SK-N-SH (cell line): ENCODE results near the gene ADD1. TPM values are rescaled to one million over a fixed set of nuclear protein-coding genes. Genes with fewer than 3 reads are reported as not detected.

ENCODE experiments used
- CTCF ChIA-PET: fragments of 300-600, 350-600 bp; formaldehyde crosslinking; extraction: SDS; loops from one replicate; lab custom pipeline; 2021; lab: Yijun Ruan, JAX
- POLR2A ChIA-PET: fragments of 350-600 bp; sonication (Branson Sonifier 250); formaldehyde crosslinking; extraction: SDS; loops from one replicate; lab custom pipeline; 2020; ENCODE audit warnings: antibody characterized with exemption, inconsistent platforms; lab: Yijun Ruan, JAX
- DNase-seq: peaks from one replicate; pipeline ENCODE4 v3.0.0; 2012
- H2AFZ ChIP-seq: fragments of 200-600 bp; sonication (generic); 2 replicates; pipeline ENCODE4 v1.8.1; 2016; ENCODE audit warnings: antibody characterized with exemption, mild to moderate bottlenecking, low read depth
- H3F3A ChIP-seq: fragments of 200-600 bp; sonication (generic); replicated peaks from 2 replicates; pipeline ENCODE3; 2016; ENCODE audit warnings: antibody characterized with exemption, mild to moderate bottlenecking; ENCODE audit not compliant: insufficient read depth
- H3K27ac ChIP-seq, 2 experiments: fragments of 200-500 bp in 1 of 2; fragments of 200-600 bp in 1 of 2; sonication (Bioruptor generic) in 1 of 2; sonication (generic), shearing (Covaris generic) in 1 of 2; 2 replicates each; pipeline versions ENCODE4 v1.5.1 to v1.6.1; 2014 to 2016; ENCODE audit warnings: low read depth in 2 of 2, inconsistent platforms in 1 of 2, low read length in 1 of 2, mild to moderate bottlenecking in 1 of 2, mixed read lengths in 1 of 2
- H3K27me3 ChIP-seq: fragments of 200-600 bp; sonication (generic), shearing (Covaris generic); 2 replicates; pipeline ENCODE4 v1.6.1; 2016; ENCODE audit warnings: mixed run types; ENCODE audit not compliant: insufficient read depth
- H3K36me3 ChIP-seq, 2 experiments: fragments of 200-500 bp in 1 of 2; fragments of 200-600 bp in 1 of 2; sonication (Bioruptor generic) in 1 of 2; sonication (generic) in 1 of 2; replicated peaks in 1 of 2; 2 replicates each; pipeline versions ENCODE3 to v1.5.1; 2014 to 2016; ENCODE audit warnings: low read length in 1 of 2, mild to moderate bottlenecking in 1 of 2; ENCODE audit not compliant: insufficient read depth in 2 of 2, control insufficient read depth in 1 of 2
- H3K4me1 ChIP-seq, 2 experiments: fragments of 200-500 bp in 1 of 2; fragments of 200-600 bp in 1 of 2; sonication (Bioruptor generic) in 1 of 2; sonication (generic), shearing (Covaris generic) in 1 of 2; 2 replicates each; pipeline versions ENCODE4 v1.5.1 to v1.6.1; 2014 to 2016; ENCODE audit warnings: low read depth in 1 of 2, low read length in 1 of 2, mixed run types in 1 of 2; ENCODE audit not compliant: insufficient read depth in 2 of 2, control insufficient read depth in 1 of 2
- H3K4me2 ChIP-seq: fragments of 200-600 bp; sonication (generic), shearing (Covaris generic); 2 replicates; pipeline ENCODE4 v1.6.1; 2017; ENCODE audit warnings: mixed run types
- H3K4me3 ChIP-seq, 2 experiments: fragments of 200-500 bp in 1 of 2; fragments of 200-600 bp in 1 of 2; sonication (Bioruptor generic) in 1 of 2; sonication (generic), shearing (Covaris generic) in 1 of 2; 2 replicates each; pipeline versions ENCODE4 v1.5.1 to v1.8.1; 2014 to 2016; ENCODE audit warnings: low read depth in 2 of 2, inconsistent platforms in 1 of 2, low read length in 1 of 2, mild to moderate bottlenecking in 1 of 2, mixed read lengths in 1 of 2, moderate library complexity in 1 of 2
- H3K79me2 ChIP-seq: fragments of 200-600 bp; sonication (generic); 2 replicates; pipeline ENCODE4 v1.8.1; 2017; ENCODE audit warnings: mild to moderate bottlenecking; ENCODE audit not compliant: insufficient read depth
- H3K9ac ChIP-seq: fragments of 200-600 bp; sonication (generic); 2 replicates; pipeline ENCODE4 v1.6.1; 2017; ENCODE audit warnings: mixed run types
- H3K9me2 ChIP-seq: fragments of 200-600 bp; sonication (generic); 2 replicates; pipeline ENCODE4 v1.6.1; 2017; ENCODE audit warnings: mixed run types
- H3K9me3 ChIP-seq: fragments of 200-600 bp; sonication (generic); 2 replicates; pipeline ENCODE4 v1.6.1; 2017; ENCODE audit warnings: mixed run types, mild to moderate bottlenecking, moderate library complexity
- H4K20me1 ChIP-seq: fragments of 200-600 bp; sonication (generic); 2 replicates; pipeline ENCODE4 v1.6.1; 2017; ENCODE audit warnings: mild to moderate bottlenecking, mixed run types; ENCODE audit not compliant: insufficient read depth
- CHD2 ChIP-seq: fragments of 150-350 bp; IDR thresholded peaks from 2 replicates; pipeline ENCODE4 v1.6.1; 2018; ENCODE audit warnings: low read length; ENCODE audit not compliant: partially characterized antibody
- ELF1 ChIP-seq: IDR thresholded peaks from 2 replicates; pipeline ENCODE4 v1.4.0; 2012
- EP300 ChIP-seq, 2 experiments: IDR thresholded peaks; 2 replicates each; pipeline versions ENCODE4 v1.4.0 to v1.6.1; 2012; ENCODE audit warnings: borderline replicate concordance in 1 of 2, low read depth in 1 of 2, low read length in 1 of 2
- FOXJ3 ChIP-seq: sonication (generic); formaldehyde crosslinking; IDR thresholded peaks from 2 replicates; pipeline ENCODE4 v1.5.1; 2020; ENCODE audit warnings: mild to moderate bottlenecking, missing genetic modification reagents
- GATA2 ChIP-seq: sonication (generic); formaldehyde crosslinking; IDR thresholded peaks from 2 replicates; pipeline ENCODE4 v1.5.0; 2020; ENCODE audit warnings: mild to moderate bottlenecking, missing genetic modification reagents
- RAD21 ChIP-seq: IDR thresholded peaks from 2 replicates; pipeline ENCODE4 v1.6.1; 2012; ENCODE audit warnings: mild to moderate bottlenecking, low read length
- RXRA ChIP-seq: IDR thresholded peaks from 2 replicates; pipeline ENCODE4 v1.4.0; 2012; ENCODE audit warnings: low read depth, mild to moderate bottlenecking, borderline replicate concordance
- SIN3A ChIP-seq: IDR thresholded peaks from 2 replicates; pipeline ENCODE4 v1.6.1; 2012; ENCODE audit warnings: low read depth, mild to moderate bottlenecking, low read length, moderate library complexity, borderline replicate concordance
- TEAD4 ChIP-seq: IDR thresholded peaks from 2 replicates; pipeline ENCODE4 v1.4.0; 2012; ENCODE audit warnings: mild to moderate bottlenecking, borderline replicate concordance; ENCODE audit not compliant: insufficient read depth
- YY1 ChIP-seq: IDR thresholded peaks from 2 replicates; pipeline ENCODE4 v1.4.0; 2012; ENCODE audit warnings: low read depth, mild to moderate bottlenecking
- WGBS: methylation state at CpG from one replicate; pipeline ENCODE4 v1.1.6; 2017; ENCODE audit warnings: low lambda C conversion rate; 5-methylcytosine and 5-hydroxymethylcytosine counted together
- polyA plus RNA-seq, 3 experiments: library from polyadenylated mRNA; depleted of rRNA; stranded (reverse); fragments of >200 nt; gene quantifications; 2 replicates each; pipeline ENCODE4 v1.2.3, GENCODE V29; 2012
- TF ChIP-seq, protein P1 (sequence below): IDR thresholded peaks from 2 replicates; pipeline ENCODE4; 2012
- TF ChIP-seq, protein P2 (sequence below): IDR thresholded peaks from 2 replicates; pipeline ENCODE4 v1.4.0; 2012; ENCODE audit warnings: low read depth, borderline replicate concordance

The ADD1 gene
- polyA plus RNA-seq, 1 of the 3 experiments (the other 2 are of a cell fraction): 155 TPM

DNA sequence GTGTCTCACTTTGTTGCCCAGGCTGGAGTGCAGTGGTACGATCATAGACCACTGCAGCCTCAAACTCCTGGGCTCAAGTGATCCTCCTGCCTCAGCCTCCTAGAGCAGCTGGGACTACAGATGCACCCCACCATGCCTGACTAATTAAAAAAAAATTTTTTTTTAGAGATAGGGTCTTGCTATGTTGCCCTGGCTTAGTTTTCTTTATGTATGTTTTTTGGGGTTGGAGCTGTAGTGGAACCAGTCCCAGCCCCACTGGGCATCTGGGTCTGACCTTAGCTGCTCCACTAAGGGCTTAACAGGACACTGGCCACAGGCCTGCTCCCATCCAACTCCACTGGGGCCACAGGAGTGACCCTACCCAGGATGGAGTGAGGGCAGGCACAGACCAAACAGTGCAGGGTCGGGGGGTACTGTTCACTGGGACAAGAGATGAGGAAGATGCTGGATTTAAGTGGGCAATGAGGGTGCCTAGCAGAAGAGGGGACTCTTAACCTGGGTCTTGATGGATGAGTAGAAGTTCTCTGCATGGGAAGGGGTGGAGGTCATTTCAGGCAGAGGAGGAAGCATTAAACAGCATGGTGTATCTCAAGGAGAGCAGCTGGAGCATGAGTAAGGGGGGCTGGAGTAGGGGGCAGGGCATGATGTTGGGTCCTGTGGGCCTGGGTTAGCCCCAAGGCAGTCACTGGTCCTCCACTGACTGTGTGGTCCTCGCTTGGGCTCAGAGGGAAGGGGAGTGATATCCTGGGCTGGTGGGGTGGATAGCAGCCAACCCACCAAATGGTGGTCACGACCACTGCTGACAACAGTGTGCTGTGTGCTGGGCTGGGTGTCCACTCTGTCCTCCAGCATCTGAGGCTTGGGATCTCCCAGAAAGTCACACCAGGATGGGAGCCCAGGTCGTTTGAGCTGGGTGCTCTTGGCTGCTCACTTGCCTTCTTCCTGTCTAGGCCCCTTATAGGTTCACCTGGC lies 24.1 kb upstream of the ADD1 start:
- H3K27me3 ChIP-seq: no peaks in the 10 kb centered on the region
- DNase-seq: no peak
- H3K79me2 ChIP-seq: peaks cover 25% of the 10 kb centered on the region
- H3K4me3 ChIP-seq: peak overlapping the region in 1 of 2 experiments; percentile 75; a peak in 3 of 4 replicates
- H3F3A ChIP-seq: peaks cover 4% of the 10 kb centered on the region
- no peak overlapping the region for H3K27ac ChIP-seq
- TF ChIP-seq, protein P1, sequence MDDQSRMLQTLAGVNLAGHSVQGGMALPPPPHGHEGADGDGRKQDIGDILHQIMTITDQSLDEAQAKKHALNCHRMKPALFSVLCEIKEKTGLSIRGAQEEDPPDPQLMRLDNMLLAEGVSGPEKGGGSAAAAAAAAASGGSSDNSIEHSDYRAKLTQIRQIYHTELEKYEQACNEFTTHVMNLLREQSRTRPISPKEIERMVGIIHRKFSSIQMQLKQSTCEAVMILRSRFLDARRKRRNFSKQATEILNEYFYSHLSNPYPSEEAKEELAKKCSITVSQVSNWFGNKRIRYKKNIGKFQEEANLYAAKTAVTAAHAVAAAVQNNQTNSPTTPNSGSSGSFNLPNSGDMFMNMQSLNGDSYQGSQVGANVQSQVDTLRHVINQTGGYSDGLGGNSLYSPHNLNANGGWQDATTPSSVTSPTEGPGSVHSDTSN: no peak
- no peak for TF ChIP-seq ELF1
- TF ChIP-seq, protein P2, sequence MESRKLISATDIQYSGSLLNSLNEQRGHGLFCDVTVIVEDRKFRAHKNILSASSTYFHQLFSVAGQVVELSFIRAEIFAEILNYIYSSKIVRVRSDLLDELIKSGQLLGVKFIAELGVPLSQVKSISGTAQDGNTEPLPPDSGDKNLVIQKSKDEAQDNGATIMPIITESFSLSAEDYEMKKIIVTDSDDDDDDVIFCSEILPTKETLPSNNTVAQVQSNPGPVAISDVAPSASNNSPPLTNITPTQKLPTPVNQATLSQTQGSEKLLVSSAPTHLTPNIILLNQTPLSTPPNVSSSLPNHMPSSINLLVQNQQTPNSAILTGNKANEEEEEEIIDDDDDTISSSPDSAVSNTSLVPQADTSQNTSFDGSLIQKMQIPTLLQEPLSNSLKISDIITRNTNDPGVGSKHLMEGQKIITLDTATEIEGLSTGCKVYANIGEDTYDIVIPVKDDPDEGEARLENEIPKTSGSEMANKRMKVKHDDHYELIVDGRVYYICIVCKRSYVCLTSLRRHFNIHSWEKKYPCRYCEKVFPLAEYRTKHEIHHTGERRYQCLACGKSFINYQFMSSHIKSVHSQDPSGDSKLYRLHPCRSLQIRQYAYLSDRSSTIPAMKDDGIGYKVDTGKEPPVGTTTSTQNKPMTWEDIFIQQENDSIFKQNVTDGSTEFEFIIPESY: no peak
- no peak for TF ChIP-seq TEAD4
- no peak for TF ChIP-seq GATA2 (CRISPR knock-in tag)
- TF ChIP-seq SIN3A: no peak
- TF ChIP-seq CHD2: no peak
- TF ChIP-seq RAD21: no peak
- TF ChIP-seq RXRA: no peak
- no peak for TF ChIP-seq YY1
- TF ChIP-seq EP300 (IDR thresholded peaks at IDR 0.05; ENCODE audit: borderline replicate concordance in 1 of 2, low read depth in 1 of 2, low read length in 1 of 2): no peak
- no peak for TF ChIP-seq FOXJ3 (CRISPR knock-in tag)
- TF ChIP-seq, all 33 proteins: peak for 0
- Histone ChIP-seq H3K9me3 (peaks cover 5% of the 10 kb centered on the region; the same call in 1 of the 2 replicates), H4K20me1 (no peaks in the 10 kb centered on the region), H3K36me3 (peaks cover 4 to 5% of the 10 kb centered on the region in 2 experiments), H3K9ac (peak overlapping the region; percentile 84), H3K9me2 (no peaks in the 10 kb centered on the region), H3K4me1 (peaks cover 0 to 12% of the 10 kb centered on the region in 2 experiments; a peak in 1 of 4 replicates), H2AFZ (no peak overlapping the region), H3K4me2 (peak overlapping the region; percentile 85)
- CTCF ChIA-PET: interaction anchor here (0.9 to 2.0 kb wide), 5 partner anchors 16 to 993 kb away, joined by 3 to 11 read pairs (median 3); partner anchors contain the start of gene ADD1
- 86% methylated on average over 3 of the region's 5 CpGs for WGBS
- POLR2A ChIA-PET: interaction anchor here (0.6 to 1.6 kb wide), 5 partner anchors 10 to 142 kb away, joined by 3 to 10 read pairs (median 6); partner anchors contain the start of gene TNIP2
